ENCODE data around the gene EPPIN.

Gene EPPIN

GRCh38 chr20:45527294-45527693 lies 19.9 kb downstream of the EPPIN start:
- no peak for DNase-seq

GRCh38 chr20:45523821-45524220 lies 23.4 kb downstream of the EPPIN start:
- no peak for DNase-seq

DNA sequence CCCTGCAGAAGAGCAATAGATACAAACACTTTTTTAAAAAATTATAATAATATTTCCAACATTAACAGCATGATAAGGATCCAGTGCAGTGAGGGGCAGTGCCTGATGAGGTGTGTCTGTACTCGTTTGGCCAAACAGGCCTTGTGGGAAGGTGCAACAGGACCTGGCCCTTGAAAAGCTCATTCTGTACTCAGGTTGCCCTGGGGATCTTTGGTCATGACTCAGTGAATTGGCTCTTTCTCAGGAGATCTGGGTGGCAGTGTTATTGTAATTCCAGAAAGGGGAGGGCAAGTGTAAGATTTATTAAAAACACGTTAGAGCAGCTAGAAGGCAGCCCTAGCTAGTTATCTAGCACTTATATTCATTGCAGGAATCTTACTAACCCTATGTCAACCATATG lies 28.9 kb downstream of the EPPIN start:
- DNase-seq = no peak

GRCh38 chr20:45515147-45515913 lies 31.9 kb downstream of the EPPIN start, which contains the start of gene SPINT3:
Gene SPINT3, minus strand, starts transcription at chr20:45515622. Its CDS starts 14 bp downstream, at chr20:45515608.
- no peak for DNase-seq

DNA sequence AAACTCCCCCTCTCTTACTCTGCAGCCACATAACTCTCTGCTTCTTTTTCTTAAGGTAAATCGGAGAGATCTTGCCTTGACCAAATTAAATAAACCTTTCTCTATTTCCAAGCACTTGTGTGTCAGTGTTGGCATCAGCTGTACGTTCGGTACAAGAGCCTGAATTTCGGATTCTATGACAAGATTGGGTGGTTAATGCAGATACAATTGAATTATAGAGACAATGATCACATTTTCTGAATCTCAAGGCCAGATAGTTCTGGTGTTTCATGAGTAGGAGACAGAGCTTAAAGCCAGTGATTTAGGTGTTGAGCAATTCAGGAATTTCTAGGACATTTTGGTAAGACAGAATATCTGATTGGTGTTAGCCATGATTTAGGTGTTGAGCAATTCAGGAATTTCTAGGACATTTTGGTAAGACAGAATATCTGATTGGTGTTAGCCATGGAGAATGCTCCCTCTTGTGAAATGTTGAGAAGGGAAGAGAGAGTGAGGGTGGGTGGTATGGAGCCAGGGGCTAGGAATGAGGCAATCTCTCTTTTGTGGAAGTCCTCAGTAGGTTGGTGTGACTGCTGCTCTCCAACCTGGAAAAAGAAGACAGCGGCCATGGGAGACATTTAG lies 36.8 kb downstream of the EPPIN start:
- DNase-seq = no peak

DNA sequence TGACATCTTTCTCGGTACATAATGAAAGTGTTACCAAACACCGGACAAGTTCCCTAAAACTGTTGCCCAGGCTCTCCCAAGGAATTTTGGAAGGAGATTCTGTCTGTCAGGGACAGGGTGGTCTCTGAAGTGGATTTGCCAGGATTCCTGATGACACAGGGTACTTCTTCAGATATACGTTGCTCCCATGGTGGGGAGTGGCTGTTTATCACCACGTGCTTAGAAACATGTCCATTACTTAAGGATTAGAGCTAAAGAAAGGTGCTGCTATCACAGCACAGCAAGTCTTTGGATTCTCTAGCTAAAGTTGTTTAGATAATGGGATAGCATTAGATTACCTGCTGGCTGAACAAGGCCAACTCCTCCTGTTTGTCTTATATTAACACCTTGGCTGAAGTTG lies 38.1 kb downstream of the EPPIN start:
- no peak for DNase-seq

GRCh38 chr20:45508068-45508886 lies 38.9 kb downstream of the EPPIN start:
- DNase-seq = no peak

DNA sequence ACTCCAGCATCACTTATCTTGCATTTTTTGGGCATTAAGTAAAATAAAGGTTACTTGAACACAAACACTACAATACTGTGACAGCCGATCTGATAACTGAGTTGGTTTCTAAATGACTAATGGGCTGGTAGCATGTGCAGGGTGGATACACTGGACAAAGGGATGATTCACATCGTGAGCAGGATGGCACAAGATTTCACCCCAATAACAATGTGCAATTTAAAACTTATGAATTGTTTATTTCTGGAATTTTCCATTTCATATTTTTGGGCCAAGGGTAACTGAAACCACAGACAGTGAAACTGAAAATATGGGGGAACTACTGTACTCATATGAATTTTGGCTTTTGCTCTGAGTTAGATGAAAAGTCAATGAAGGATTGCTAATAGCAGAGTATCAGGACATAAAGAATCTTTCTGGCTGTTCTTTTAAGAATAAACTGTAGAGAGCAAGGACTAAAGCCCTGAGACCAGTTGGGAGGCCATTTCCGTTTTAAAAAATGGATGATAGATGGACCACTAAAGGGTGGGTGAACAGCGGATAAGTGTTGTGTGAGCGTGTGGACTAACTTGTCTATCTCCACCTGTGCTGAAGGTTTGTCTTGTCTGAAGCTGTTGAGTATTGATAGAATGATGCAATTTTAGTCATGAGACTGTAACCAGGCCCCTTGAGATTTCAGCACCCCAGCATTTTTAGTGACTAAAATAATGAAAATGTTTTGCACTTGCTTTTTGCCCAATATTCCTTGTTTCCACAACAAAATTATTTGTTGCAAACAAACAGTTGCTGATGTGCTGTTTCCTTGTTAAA lies 40.0 kb downstream of the EPPIN start:
- no peak for DNase-seq

DNA sequence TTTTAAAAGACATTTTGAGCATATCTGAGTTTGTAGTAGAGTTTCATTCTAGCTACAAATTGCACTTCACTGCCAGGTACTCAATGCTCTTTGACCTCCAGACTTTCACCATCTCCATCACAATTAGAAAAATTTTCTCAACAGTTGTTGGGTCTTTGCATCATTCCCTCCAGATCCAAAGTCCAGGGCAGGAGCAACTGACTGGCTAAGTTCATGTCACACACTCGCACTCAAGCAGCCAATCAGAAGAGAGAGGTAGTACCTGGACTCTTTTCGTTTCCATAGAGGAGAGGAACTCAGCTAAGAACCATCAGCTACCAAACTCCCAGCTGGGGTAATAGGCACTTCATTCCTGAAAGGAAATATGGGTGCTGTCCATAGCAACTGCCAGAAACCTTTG lies 40.8 kb downstream of the EPPIN start:
- DNase-seq = no peak

DNA sequence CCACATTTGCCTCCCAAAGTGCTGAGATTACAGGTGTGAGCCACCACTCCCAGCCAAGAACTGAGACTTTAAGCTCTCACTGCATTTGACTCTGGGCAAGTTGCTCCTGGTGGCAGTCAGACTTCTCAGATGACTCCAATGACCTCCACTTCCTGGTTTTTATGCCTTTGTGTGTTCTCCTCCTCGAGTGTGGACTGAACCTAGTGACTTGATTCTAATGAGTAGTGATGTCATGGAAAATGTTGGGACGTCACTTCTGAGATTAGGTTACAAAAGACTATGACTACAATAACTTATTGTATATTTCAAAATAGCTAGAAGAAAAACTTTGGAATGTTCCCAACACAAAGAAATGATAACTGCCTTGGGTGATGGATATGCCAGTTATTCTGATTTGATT lies 43.8 kb downstream of the EPPIN start:
- no peak for DNase-seq

DNA sequence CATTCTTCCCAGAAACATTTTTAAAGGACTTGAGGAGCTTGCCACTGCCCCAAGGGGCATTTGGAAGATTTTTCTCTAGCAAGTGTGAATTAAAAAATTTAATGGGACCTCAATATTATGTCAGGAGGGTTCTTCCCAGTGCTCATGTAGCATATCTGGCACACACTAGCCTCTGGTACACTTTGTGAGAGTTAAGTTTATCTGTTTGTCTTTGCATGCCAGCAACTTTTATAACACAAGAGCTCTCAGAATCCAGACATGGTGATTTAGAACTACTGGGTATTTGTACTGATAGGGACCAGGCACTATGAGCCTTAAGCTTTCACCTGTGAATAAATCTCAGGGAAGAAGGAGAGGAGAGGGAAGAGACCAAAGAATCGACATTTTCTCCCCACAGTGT lies 44.6 kb downstream of the EPPIN start:
- DNase-seq = no peak

DNA sequence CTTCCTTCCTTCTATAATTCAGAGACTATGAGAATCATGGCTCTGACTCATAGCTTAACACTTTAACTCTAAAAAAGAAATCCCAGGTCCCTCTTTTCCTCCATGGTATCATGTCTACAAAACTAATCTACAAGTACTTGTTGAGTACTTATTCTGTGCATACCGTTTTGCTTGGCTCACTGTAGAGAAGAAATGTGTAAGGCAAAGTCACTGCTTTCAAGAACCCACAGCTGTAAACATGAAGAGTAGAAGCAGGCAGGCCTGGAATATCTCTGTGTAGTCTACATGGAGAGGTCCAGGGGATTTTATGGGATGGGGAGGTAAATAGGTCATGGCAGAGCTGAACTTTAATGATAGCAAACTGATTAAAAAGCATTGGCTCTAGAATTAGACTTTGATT lies 45.6 kb downstream of the EPPIN start:
- DNase-seq = no peak

- DNase-seq = no peak
These were observed 47.2 kb downstream of the EPPIN start for GRCh38 chr20:45500022-45500421.

GRCh38 chr20:45497971-45498494 lies 49.2 kb downstream of the EPPIN start:
- no peak for DNase-seq

GRCh38 chr20:45496166-45496565 lies 51.0 kb downstream of the EPPIN start:
- no peak for DNase-seq

- no peak for DNase-seq
These were observed 51.7 kb downstream of the EPPIN start for GRCh38 chr20:45495501-45495941.
